ENCODE measurements around the gene PSMB7. TPM values are rescaled to one million over a fixed set of nuclear protein-coding genes. Genes with fewer than 3 reads are reported as not detected.

PSMB7 gene
- total RNA-seq, 6 experiments from 2014 or later: 220 to 267 (median 263) TPM

DNA sequence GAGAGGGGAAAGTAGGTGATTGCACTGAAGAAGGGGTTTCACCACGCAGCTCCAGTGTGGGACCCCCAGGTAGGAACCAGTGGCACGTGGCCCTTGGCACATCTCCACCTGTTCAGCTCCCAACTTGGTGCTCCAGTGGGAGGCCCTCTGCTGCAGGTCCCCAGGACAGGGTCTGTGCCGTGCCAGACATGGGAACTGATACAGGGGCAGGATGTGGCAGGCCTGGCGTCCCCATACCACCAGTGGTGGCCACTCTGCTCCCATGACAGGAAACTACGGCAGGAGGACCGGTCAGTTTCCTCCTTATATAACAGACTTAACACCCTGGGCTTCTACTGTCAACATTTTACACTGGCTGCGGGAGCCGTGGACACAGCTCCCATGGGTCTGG, 67.3 kb downstream of the PSMB7 start:
- Mint-ChIP-seq H3K27ac (peak overlapping the region; percentile 31; the same call in 1 of the 2 replicates), H3K9me3 (no peaks in the 10 kb centered on the region), H3K4me1 (ENCODE audit: low read depth) (peaks cover 21% of the 10 kb centered on the region), H3K36me3 (ENCODE audit: low read depth) (peaks cover 35% of the 10 kb centered on the region), H3K27me3 (ENCODE audit: insufficient read depth) (peaks cover 40% of the 10 kb centered on the region), H3K4me3 (no peak overlapping the region)
- TF ChIP-seq, protein P1, sequence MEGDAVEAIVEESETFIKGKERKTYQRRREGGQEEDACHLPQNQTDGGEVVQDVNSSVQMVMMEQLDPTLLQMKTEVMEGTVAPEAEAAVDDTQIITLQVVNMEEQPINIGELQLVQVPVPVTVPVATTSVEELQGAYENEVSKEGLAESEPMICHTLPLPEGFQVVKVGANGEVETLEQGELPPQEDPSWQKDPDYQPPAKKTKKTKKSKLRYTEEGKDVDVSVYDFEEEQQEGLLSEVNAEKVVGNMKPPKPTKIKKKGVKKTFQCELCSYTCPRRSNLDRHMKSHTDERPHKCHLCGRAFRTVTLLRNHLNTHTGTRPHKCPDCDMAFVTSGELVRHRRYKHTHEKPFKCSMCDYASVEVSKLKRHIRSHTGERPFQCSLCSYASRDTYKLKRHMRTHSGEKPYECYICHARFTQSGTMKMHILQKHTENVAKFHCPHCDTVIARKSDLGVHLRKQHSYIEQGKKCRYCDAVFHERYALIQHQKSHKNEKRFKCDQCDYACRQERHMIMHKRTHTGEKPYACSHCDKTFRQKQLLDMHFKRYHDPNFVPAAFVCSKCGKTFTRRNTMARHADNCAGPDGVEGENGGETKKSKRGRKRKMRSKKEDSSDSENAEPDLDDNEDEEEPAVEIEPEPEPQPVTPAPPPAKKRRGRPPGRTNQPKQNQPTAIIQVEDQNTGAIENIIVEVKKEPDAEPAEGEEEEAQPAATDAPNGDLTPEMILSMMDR (IDR thresholded peaks at IDR 0.05): no peak
- no peak for DNase-seq

DNA sequence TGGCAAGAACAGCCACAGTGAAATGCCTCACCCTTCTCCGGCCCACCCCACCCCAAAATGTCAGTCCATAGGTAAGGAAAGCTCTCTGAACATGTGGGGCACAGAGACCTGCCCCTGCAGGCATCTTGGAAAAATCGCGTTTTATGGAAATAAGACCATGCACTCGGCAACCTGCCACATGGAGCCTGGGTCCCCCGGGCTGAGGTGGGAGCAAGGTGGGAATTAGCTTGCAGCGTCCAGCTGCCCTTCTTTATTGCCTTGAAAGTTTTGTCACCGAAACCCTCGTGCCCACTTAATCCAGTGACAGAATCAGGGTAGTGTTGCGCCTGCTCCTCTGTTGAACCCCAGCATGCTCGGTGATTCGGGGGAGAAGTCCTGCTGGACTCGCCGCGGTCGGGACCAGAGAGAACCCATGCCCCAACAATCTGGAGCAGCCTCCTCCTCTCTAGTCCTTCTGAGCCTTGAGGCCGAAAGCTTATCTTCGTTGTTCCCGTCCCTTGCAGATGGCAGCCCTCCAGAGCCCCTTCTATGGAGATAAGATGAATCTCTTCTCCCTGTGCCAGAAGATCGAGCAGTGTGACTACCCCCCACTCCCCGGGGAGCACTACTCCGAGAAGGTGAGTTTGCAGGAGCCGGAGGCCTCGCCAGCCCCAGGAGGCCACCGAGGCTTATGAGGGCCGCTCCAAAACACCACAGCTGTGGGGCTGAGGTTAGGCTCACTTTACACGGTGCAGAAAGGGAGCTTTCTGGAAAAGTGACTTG, 67.9 kb downstream of the PSMB7 start:
- Mint-ChIP-seq H3K36me3 (ENCODE audit: low read depth) (peaks cover 36% of the 10 kb centered on the region), H3K4me1 (ENCODE audit: low read depth) (peaks cover 22% of the 10 kb centered on the region), H3K27ac (peak overlapping the region; percentile 16; the same call in 1 of the 2 replicates), H3K4me3 (no peak overlapping the region), H3K27me3 (ENCODE audit: insufficient read depth) (peaks cover 40% of the 10 kb centered on the region), H3K9me3 (no peaks in the 10 kb centered on the region)
- TF ChIP-seq, protein P1 (IDR thresholded peaks at IDR 0.05): no peak
- DNase-seq: no peak

DNA sequence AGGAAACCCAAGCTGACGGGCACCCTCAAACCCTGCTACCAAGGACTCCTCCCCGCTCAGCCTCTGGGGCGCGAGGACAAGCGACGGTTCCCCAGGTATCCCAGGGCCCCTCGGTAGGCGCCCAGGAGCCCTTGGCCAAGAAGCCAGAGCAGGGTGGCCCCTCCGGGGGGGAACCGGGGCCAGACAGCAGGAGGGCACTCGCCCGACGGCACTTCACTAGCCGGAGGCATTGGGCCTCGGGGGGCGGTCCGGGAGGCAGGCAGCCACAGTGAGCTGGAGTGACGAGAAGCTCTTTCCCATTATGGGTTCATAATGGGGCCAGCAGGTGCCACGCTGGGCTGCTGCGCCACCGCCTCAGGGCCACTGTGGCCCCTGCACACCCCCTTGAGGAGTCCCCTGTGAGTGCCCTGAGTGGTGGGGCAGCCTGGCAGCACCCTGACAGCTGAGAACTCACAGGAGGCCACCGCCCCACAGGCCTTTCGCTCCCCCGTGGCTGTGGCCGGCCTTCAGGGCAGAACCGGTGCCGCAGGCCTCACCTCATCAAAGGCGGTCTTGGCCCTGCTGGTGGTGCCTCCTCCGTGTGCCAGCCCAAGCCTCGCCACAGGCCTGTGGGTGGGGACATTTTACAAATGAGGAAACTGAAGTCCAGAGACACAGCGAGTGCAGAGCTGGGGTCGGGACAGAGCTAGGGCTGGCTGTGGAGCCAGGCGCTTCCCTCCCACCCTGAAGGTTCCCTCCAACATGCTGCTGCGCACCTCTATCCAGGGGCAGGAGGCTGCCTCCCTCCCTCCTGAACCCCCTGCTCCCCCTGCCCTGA, 68.7 kb downstream of the PSMB7 start:
- Mint-ChIP-seq H3K36me3 (ENCODE audit: low read depth) (peaks cover 29% of the 10 kb centered on the region), H3K4me3 (no peak overlapping the region), H3K27me3 (ENCODE audit: insufficient read depth) (peaks cover 35% of the 10 kb centered on the region), H3K27ac (no peak overlapping the region; the same call in 1 of the 2 replicates), H3K9me3 (no peaks in the 10 kb centered on the region), H3K4me1 (ENCODE audit: low read depth) (peaks cover 26% of the 10 kb centered on the region)
- DNase-seq: no peak
- TF ChIP-seq, protein P1 (IDR thresholded peaks at IDR 0.05): no peak

DNA sequence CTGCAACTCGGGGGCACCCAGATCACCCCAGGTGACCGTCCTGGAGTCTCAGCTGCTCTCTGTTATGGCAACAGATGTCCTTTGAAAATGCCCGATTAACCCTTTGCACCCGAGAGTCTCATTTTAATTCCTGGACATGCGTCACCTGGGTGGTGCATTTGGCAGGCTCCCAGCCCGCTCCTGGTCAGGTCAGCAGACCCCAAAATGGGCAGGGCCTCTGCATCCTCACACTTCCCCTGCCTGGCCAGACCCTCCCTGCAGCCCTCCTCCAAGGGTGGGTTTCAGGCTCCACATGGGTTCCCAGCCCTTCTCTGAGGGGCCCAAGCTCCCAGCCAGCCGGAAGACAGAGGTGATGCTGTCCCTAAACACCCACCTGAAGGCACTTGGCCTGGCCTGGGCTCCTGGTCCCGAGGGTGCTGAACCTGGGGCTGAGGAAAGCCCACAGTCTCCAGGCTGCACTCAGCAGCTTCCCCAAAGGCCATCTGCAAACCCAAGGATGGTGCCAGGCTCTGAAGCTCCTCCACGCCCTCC, 69.4 kb downstream of the PSMB7 start:
- no peaks in the 10 kb centered on the region for H3K9me3 Mint-ChIP-seq

DNA sequence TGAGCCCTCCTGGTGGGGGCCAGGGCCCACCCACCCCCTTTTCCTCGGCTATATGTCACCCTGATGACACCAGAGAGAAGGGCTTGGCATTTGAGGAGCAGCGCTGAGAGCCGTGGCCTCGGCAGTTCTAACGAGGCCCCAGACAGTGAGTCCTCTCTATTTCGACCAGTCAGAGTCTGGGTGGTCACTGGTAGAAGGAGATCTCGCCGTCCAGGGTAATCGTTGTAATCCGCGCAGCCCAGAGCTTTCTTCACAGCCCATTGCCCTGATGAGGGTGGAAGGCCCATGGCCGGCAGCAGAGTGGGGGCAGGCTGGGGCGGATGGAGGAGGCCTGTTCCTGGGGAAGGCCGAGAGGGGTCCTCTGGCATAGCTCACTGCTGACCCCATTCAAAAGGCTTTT, 70.2 kb downstream of the PSMB7 start:
- Mint-ChIP-seq H3K36me3 (ENCODE audit: low read depth) (peaks cover 17% of the 10 kb centered on the region), H3K9me3 (no peaks in the 10 kb centered on the region), H3K4me1 (ENCODE audit: low read depth) (peaks cover 28% of the 10 kb centered on the region), H3K4me3 (no peak overlapping the region), H3K27ac (peak overlapping the region; percentile 47; the same call in 1 of the 2 replicates), H3K27me3 (ENCODE audit: insufficient read depth) (peaks cover 26% of the 10 kb centered on the region)
- no peak for DNase-seq
- TF ChIP-seq, protein P1 (IDR thresholded peaks at IDR 0.05): no peak

More for the DNA sequence above, 69.4 kb downstream of the PSMB7 start:
- Mint-ChIP-seq H3K4me3 (no peak overlapping the region), H3K27ac (peak overlapping the region; percentile 47), H3K27me3 (ENCODE audit: insufficient read depth) (peaks cover 30% of the 10 kb centered on the region), H3K36me3 (ENCODE audit: low read depth) (peaks cover 22% of the 10 kb centered on the region), H3K4me1 (ENCODE audit: low read depth) (peaks cover 28% of the 10 kb centered on the region)
- DNase-seq: no peak
- TF ChIP-seq, protein P1 (IDR thresholded peaks at IDR 0.05): no peak
